ENCODE data around the gene XRRA1. TPM values are rescaled to one million over a fixed set of nuclear protein-coding genes. Genes with fewer than 3 reads are reported as not detected.

Gene XRRA1
- total and polyA plus RNA-seq, 2 of the 4 experiments (the other 2 are of a cell fraction), result 5.4 to 6.3 TPM

- no peak for DNase-seq
- ChIA-PET CTCF (no interaction called here), POLR2A (ENCODE audit: unreplicated experiment) (no interaction called here)
- H3K4me2 ChIP-seq (ENCODE audit: low read depth, low read length), result no peak overlapping the region
- peaks cover 9% of the 10 kb centered on the region; the same call in 1 of the 2 replicates for H3K9me1 ChIP-seq (ENCODE audit: insufficient read depth, low read length)
- H2AK5ac ChIP-seq (ENCODE audit: low read depth, low read length), result no peak overlapping the region
- in situ Hi-C loops (cut with MboI; ENCODE audit: low sequenced_read_pairs) (no loop called here), intact Hi-C loops (cut with micrococcal nuclease) (no loop called here), dilution Hi-C loops (cut with HindIII; ENCODE audit: low sequenced_read_pairs, unreplicated experiment) (no loop called here)
- H3K27me3 ChIP-seq (ENCODE audit: control insufficient read depth, insufficient read depth, low read length), result no peaks in the 10 kb centered on the region
- H3K18ac ChIP-seq (ENCODE audit: low read depth, low read length), result no peak overlapping the region
- H2BK15ac ChIP-seq (ENCODE audit: low read depth, low read length), result no peak overlapping the region
- no peak overlapping the region for H4K91ac ChIP-seq (ENCODE audit: insufficient read depth, low read depth, low read length)
- H2BK120ac ChIP-seq (ENCODE audit: low read depth, low read length), result no peak overlapping the region
- BruUV-seq (replicated peaks), result no TSS peak
- H3K14ac ChIP-seq (replicated peaks; ENCODE audit: low read depth, low read length), result peak overlapping the region; percentile 37; the same call in 1 of the 2 replicates
- no peak overlapping the region for H2AFZ ChIP-seq (replicated peaks; ENCODE audit: low read length, poor library complexity)
- TF ChIP-seq CEBPB (IDR thresholded peaks at IDR 0.05; ENCODE audit: low read depth, low read length) (no peak), USF2 (IDR thresholded peaks at IDR 0.05; ENCODE audit: low read depth, low read length) (no peak), MAFK (IDR thresholded peaks at IDR 0.05; ENCODE audit: low read depth, low read length) (peak; percentile 90), RAD21 (IDR thresholded peaks at IDR 0.05; ENCODE audit: low read length) (no peak), NFE2L2 (IDR thresholded peaks at IDR 0.05; ENCODE audit: low read depth, low read length) (peak; percentile 64), FOS (IDR thresholded peaks at IDR 0.05; ENCODE audit: low read depth, low read length) (no peak)
- H2BK5ac ChIP-seq (ENCODE audit: low read depth, low read length, poor library complexity, severe bottlenecking), result peak overlapping the region; percentile 9
- H4K5ac ChIP-seq (ENCODE audit: low read depth, low read length), result no peak overlapping the region
- peaks cover 6% of the 10 kb centered on the region; the same call in 1 of the 2 replicates for H3K36me3 ChIP-seq (ENCODE audit: control insufficient read depth, insufficient read depth, low read length)
- no peak overlapping the region for H2BK20ac ChIP-seq (ENCODE audit: low read depth, low read length)
- no peak overlapping the region for H3K56ac ChIP-seq (ENCODE audit: extremely low read depth, insufficient read depth, low read length)
- peaks cover 10% of the 10 kb centered on the region for H3K4me1 ChIP-seq (ENCODE audit: control insufficient read depth, insufficient read depth, low read length)
- no peak overlapping the region for H3K4me3 ChIP-seq (ENCODE audit: insufficient read depth, low read depth, low read length)
- peaks cover 65% of the 10 kb centered on the region for H4K20me1 ChIP-seq (ENCODE audit: insufficient read depth, low read length)
- no peak overlapping the region; a peak in 1 of 4 replicates for H4K8ac ChIP-seq (ENCODE audit: low read depth in 2 of 2, low read length in 2 of 2)
- H3K9me3 ChIP-seq (ENCODE audit: control insufficient read depth, insufficient read depth, low read length), result no peaks in the 10 kb centered on the region
- peaks cover 30 to 76% of the 10 kb centered on the region in 2 experiments for H3K79me1 ChIP-seq (ENCODE audit: low read depth in 1 of 2, low read length in 2 of 2)
- no CpG with 5 or more reads among the region's 1 CpG for WGBS, 2 experiments (ENCODE audit: extremely low coverage in 2 of 2, insufficient read length in 1 of 2)
- H3K9ac ChIP-seq (ENCODE audit: low read depth, low read length), result no peak overlapping the region
- H2AK9ac ChIP-seq (replicated peaks; ENCODE audit: low read depth, low read length, poor library complexity), result no peak overlapping the region
- peak overlapping the region; percentile 6; the same call in 1 of the 2 replicates for H3K27ac ChIP-seq (ENCODE audit: insufficient read depth, low read length)
- H3K4ac ChIP-seq (ENCODE audit: low read depth, low read length), result no peak overlapping the region
- H3K23ac ChIP-seq (ENCODE audit: low read depth, low read length), result no peak overlapping the region
- no peak for ATAC-seq (ENCODE audit: low read depth)
These were observed 9.2 kb upstream of the XRRA1 start for GRCh38 chr11:74957937-74958629.
